MM.1S (cell line): ENCODE measurements around the gene PRG2.

ENCODE experiments used
- EZH2 ChIP-seq: fragments of 300-600 bp; sonication (generic); optimal IDR thresholded peaks from 2 replicates; pipeline ENCODE3; 2017; ENCODE audit warnings: low read depth, mild to moderate bottlenecking, antibody characterized with exemption, low read length, mixed read lengths
- TF ChIP-seq, protein P1 (sequence below): fragments of 300-600 bp; sonication (generic); IDR thresholded peaks from 2 replicates; pipeline ENCODE4 v1.5.1; 2016; ENCODE audit warnings: antibody characterized with exemption, low read length, mixed read lengths

DNA sequence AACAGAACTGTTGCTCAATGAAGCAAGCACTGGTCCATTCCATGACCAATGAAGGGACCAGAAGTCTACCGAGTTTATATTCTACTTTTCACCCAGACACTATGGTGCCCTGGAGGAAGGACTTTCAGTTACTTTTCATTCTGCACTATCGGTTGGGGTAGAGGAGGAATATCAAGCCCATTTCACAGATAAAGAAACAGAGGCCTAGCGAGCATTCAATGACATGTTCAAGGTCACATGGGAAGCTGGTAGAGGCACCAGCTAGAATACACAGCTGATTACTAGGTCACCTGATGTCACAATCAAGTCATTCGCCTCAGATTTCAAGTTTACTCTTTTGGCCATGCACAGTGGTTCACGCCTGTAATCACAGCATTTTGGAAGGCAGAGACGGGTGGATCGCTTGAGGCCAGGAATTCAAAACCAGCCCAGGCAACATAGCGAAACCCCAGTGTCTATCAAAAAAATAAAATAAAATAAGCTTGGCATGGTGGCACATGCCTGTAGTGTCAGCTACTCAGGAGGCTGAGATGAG, 17.6 kb upstream of the PRG2 start:
- TF ChIP-seq, protein P1, sequence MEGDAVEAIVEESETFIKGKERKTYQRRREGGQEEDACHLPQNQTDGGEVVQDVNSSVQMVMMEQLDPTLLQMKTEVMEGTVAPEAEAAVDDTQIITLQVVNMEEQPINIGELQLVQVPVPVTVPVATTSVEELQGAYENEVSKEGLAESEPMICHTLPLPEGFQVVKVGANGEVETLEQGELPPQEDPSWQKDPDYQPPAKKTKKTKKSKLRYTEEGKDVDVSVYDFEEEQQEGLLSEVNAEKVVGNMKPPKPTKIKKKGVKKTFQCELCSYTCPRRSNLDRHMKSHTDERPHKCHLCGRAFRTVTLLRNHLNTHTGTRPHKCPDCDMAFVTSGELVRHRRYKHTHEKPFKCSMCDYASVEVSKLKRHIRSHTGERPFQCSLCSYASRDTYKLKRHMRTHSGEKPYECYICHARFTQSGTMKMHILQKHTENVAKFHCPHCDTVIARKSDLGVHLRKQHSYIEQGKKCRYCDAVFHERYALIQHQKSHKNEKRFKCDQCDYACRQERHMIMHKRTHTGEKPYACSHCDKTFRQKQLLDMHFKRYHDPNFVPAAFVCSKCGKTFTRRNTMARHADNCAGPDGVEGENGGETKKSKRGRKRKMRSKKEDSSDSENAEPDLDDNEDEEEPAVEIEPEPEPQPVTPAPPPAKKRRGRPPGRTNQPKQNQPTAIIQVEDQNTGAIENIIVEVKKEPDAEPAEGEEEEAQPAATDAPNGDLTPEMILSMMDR: no peak
- TF ChIP-seq EZH2: no peak
